ENCODE data around the gene HSPA14. TPM values are rescaled to one million over a fixed set of nuclear protein-coding genes. Genes with fewer than 3 reads are reported as not detected.

Gene HSPA14
- 39.5 to 43.0 TPM (median 42.3 TPM) in 5 replicates for total RNA-seq (2022; extraction: Qiagen RNA extraction)

DNA sequence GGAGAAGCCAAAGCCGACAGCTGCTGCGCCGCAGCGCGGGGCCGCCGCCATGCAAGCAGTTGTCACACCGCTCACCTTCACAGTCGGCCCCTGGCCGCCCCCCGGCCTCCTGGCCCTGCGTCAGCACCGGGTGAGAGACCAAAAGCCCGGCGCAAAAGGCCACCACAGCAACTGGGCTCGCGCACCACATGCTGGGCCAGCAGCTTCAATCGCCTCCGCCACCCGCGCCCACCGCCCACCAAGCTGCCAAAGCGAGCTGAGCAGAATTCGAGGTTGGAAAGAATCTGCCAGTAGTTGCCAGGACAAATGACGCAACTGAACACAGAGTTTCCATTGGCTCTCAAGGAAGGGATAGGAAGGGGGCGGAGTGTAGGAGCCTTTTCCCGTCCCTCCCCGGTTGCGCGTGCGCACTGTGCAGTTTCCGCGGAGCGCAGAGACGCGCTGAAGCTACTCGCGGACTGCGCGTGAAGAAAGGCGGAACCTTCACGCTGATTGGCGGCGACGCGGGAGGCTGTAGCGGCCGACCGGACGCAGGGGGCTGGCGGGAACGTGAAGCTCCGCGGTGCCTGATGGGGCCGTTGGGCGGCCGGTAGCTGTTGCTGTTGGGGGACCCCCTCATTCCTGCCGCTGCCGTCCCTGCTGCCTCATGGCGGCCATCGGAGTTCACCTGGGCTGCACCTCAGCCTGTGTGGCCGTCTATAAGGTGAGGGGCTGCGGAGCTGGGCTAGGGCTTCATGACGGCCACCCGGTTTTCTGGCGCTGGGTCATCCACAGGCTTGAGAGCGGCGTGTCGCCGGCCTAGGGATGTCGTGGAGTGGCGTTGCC is at the start of gene HSPA14, which contains the start of the genes CDNF and MSANTD7:
HSPA14 (plus strand) TSS at position 550 of the 825 bp plus-strand sequence; CDS start at position 647, 97 bp downstream.
CDNF (minus strand) TSS at position 281 of the 825 bp plus-strand sequence; CDS start at position 190, 91 bp downstream.
MSANTD7 (plus strand) TSS at position 550 of the 825 bp plus-strand sequence. CDS start 3,979 bp downstream, outside the sequence.

GRCh38 chr10:14878266-14879123 is 40.4 kb downstream of the HSPA14 start, which contains the start of gene SUV39H2:
Gene SUV39H2, plus strand, starts transcription at chr10:14878866. Its CDS starts 23 bp downstream, at chr10:14878889.

Other genes with a start within 250 kb of the HSPA14 start
- gene FAM107B, start 63.4 kb upstream of the HSPA14 start, total RNA-seq (2022; extraction: Qiagen RNA extraction): 100 to 136 TPM (median 120 TPM) in 5 replicates
- gene CDNF, start 269 bp upstream of the HSPA14 start, total RNA-seq (2022; extraction: Qiagen RNA extraction): 0.86 to 2.1 TPM (median 1.3 TPM) in 5 replicates
- gene MSANTD7, start within 50 bp of the HSPA14 start, total RNA-seq (2022; extraction: Qiagen RNA extraction): 10.8 to 11.9 TPM (median 10.9 TPM) in 5 replicates
- 18.3 to 23.1 TPM (median 20.3 TPM) in 5 replicates for gene SUV39H2, start 40.6 kb downstream of the HSPA14 start, total RNA-seq (2022; extraction: Qiagen RNA extraction)
- 4.6 to 7.4 TPM (median 6.5 TPM) in 5 replicates for gene DCLRE1C, start 115.8 kb downstream of the HSPA14 start, total RNA-seq (2022; extraction: Qiagen RNA extraction)
- 0.41 to 1.2 TPM (median 0.77 TPM) in 5 replicates for gene MEIG1, start 121.1 kb downstream of the HSPA14 start, total RNA-seq (2022; extraction: Qiagen RNA extraction)
- 0.90 to 1.1 TPM (median 1.0 TPM) in 5 replicates for gene OLAH, start 205.6 kb downstream of the HSPA14 start, total RNA-seq (2022; extraction: Qiagen RNA extraction)